HepG2 (cell line): ENCODE data around the gene SPAG6. TPM values are rescaled to one million over a fixed set of nuclear protein-coding genes. Genes with fewer than 3 reads are reported as not detected.

ENCODE experiments used
- ARNT ChIP-seq: fragments of 450-650 bp; IDR thresholded peaks from 2 replicates; pipeline ENCODE4 v1.6.1; 2017
- ELF4 ChIP-seq: sonication (generic); formaldehyde crosslinking; IDR thresholded peaks from 2 replicates; pipeline ENCODE4 v1.5.0; 2020; ENCODE audit warnings: missing genetic modification reagents, mild to moderate bottlenecking, moderate library complexity, borderline replicate concordance
- MYNN ChIP-seq: sonication (generic); formaldehyde crosslinking; IDR thresholded peaks from 2 replicates; pipeline ENCODE4 v1.4.0; 2020; ENCODE audit warnings: mild to moderate bottlenecking, low read depth, missing genetic modification reagents
- PHF8 ChIP-seq: sonication (generic); formaldehyde crosslinking; IDR thresholded peaks from 2 replicates; pipeline ENCODE4 v1.5.0; 2020; ENCODE audit warnings: missing genetic modification reagents
- SAP130 ChIP-seq: IDR thresholded peaks from 2 replicates; pipeline ENCODE4 v1.6.1; 2016; ENCODE audit warnings: low read depth
- ZFAT ChIP-seq: sonication (generic); formaldehyde crosslinking; conservative IDR thresholded peaks from 2 replicates; pipeline ENCODE4 v1.8.1; 2023; ENCODE audit warnings: missing genetic modification reagents, inconsistent platforms
- ZNF343 ChIP-seq: sonication (generic); formaldehyde crosslinking; IDR thresholded peaks from 2 replicates; pipeline ENCODE4 v1.4.0; 2020; ENCODE audit warnings: mild to moderate bottlenecking, missing genetic modification reagents
- ZNF614 ChIP-seq: IDR thresholded peaks from 2 replicates; pipeline ENCODE4 v1.6.1; 2018; ENCODE audit warnings: missing biosample characterization, missing genetic modification reagents, inconsistent platforms, borderline replicate concordance
- ZNF687 ChIP-seq: sonication (generic); formaldehyde crosslinking; IDR thresholded peaks from 2 replicates; pipeline ENCODE4 v1.5.1; 2020; ENCODE audit warnings: mild to moderate bottlenecking, missing genetic modification reagents, moderate library complexity
- ZNF772 ChIP-seq: sonication (generic); formaldehyde crosslinking; IDR thresholded peaks from 2 replicates; pipeline ENCODE4 v1.5.0; 2020; ENCODE audit warnings: mild to moderate bottlenecking, missing genetic modification reagents
- polyA plus RNA-seq, 8 experiments: library from polyadenylated mRNA; depleted of rRNA in 3 of 8; stranded (reverse) in 7 of 8; unstranded in 1 of 8; fragments of >200 nt; fragmentation: Illumina TruSeq in 4 of 8; extraction: Trizol in 4 of 8; gene quantifications; 2 replicates each; pipeline versions ENCODE4 v1.2.1 to v1.2.3, GENCODE V29; 2011 to 2016; ENCODE audit warnings: low read depth in 4 of 8, missing spikeins in 1 of 8, mixed read lengths in 1 of 8; ENCODE audit not compliant: insufficient read depth in 1 of 8
- total RNA-seq, 5 experiments: library from RNA; depleted of rRNA; stranded (reverse); fragments of >200 nt; fragmentation: Illumina TruSeq; extraction: Trizol; gene quantifications; 2 replicates each; pipeline ENCODE4 v1.2.3, GENCODE V29; 2016; ENCODE audit warnings: low read depth in 1 of 5
- TF ChIP-seq, protein P1 (sequence below): sonication (generic); formaldehyde crosslinking; IDR thresholded peaks from one replicate; pipeline ENCODE4 v1.5.1; 2020; ENCODE audit warnings: mild to moderate bottlenecking, missing genetic modification reagents; ENCODE audit errors: not compliant biosample characterization
- TF ChIP-seq, protein P2 (sequence below): fragments of 450-650 bp; IDR thresholded peaks from 2 replicates; pipeline ENCODE4 v1.6.1; 2016
- TF ChIP-seq, protein P3 (sequence below): sonication (generic); formaldehyde crosslinking; IDR thresholded peaks from 2 replicates; pipeline ENCODE4 v1.4.0; 2020; ENCODE audit warnings: missing genetic modification reagents, borderline replicate concordance

Gene SPAG6
- total and polyA plus RNA-seq, 2 of the 13 experiments (the other 11 are each of a cell fraction or from before 2014, with no cell fraction given) = not detected

DNA sequence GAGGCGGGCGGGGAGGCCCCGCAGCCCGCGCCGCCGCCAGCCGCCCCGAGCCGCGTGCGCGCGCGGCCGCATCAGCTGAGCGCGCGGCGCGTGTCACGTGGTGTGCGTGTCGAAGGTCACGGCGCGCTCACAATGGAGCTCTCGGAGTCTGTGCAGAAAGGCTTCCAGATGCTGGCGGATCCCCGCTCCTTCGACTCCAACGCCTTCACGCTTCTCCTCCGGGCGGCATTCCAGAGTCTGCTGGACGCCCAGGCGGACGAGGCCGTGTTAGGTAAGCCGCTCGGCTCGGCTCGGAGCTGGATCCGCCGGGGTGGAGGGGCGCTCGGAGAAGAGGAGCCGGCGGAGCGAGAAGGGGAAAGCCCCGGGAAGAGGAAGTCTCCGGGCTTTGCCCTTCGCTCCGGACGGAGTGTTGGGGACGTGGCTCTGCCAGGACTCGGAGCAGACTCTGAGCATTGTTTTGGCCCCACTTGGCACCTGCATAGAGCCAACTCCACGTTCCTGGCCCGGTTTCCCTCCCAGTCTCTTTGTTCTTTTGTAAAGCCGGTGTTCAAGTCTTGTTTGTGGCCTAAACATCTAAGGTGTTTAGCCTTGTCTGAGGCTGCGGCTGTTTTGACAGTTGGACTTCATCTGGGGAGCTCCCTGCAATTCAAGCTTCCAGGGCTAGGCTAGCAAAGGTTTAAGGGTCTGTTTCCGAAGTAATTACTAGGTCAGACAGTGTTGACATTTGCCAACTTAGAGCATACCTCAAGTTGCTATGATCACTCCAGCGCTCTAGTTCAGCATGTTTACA is 28.8 kb upstream of the SPAG6 start, which contains the start of gene COMMD3 (continued):
- TF ChIP-seq, protein P1, sequence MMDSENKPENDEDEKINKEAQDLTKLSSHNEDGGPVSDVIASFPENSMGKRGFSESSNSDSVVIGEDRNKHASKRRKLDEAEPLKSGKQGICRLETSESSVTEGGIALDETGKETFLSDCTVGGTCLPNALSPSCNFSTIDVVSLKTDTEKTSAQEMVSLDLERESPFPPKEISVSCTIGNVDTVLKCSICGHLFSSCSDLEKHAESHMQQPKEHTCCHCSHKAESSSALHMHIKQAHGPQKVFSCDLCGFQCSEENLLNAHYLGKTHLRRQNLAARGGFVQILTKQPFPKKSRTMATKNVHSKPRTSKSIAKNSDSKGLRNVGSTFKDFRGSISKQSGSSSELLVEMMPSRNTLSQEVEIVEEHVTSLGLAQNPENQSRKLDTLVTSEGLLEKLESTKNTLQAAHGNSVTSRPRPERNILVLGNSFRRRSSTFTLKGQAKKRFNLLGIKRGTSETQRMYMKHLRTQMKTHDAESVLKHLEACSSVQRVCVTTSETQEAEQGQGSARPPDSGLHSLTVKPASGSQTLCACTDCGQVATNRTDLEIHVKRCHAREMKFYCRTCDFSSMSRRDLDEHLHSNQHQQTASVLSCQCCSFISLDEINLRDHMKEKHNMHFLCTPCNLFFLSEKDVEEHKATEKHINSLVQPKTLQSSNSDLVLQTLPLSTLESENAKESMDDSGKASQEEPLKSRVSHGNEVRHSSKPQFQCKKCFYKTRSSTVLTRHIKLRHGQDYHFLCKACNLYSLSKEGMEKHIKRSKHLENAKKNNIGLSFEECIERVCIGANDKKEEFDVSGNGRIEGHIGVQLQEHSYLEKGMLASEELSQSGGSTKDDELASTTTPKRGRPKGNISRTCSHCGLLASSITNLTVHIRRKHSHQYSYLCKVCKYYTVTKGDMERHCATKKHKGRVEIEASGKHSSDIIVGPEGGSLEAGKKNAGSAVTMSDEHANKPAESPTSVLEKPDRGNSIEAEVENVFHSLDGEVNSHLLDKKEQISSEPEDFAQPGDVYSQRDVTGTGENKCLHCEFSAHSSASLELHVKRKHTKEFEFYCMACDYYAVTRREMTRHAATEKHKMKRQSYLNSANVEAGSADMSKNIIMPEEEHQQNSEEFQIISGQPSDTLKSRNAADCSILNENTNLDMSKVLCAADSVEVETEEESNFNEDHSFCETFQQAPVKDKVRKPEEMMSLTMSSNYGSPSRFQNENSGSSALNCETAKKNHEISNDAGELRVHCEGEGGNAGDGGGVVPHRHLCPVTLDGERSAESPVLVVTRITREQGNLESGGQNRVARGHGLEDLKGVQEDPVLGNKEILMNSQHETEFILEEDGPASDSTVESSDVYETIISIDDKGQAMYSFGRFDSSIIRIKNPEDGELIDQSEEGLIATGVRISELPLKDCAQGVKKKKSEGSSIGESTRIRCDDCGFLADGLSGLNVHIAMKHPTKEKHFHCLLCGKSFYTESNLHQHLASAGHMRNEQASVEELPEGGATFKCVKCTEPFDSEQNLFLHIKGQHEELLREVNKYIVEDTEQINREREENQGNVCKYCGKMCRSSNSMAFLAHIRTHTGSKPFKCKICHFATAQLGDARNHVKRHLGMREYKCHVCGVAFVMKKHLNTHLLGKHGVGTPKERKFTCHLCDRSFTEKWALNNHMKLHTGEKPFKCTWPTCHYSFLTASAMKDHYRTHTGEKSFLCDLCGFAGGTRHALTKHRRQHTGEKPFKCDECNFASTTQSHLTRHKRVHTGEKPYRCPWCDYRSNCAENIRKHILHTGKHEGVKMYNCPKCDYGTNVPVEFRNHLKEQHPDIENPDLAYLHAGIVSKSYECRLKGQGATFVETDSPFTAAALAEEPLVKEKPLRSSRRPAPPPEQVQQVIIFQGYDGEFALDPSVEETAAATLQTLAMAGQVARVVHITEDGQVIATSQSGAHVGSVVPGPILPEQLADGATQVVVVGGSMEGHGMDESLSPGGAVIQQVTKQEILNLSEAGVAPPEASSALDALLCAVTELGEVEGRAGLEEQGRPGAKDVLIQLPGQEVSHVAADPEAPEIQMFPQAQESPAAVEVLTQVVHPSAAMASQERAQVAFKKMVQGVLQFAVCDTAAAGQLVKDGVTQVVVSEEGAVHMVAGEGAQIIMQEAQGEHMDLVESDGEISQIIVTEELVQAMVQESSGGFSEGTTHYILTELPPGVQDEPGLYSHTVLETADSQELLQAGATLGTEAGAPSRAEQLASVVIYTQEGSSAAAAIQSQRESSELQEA (CRISPR knock-in tag) = peak; percentile 85
- TF ChIP-seq ZNF772 (CRISPR knock-in tag) (no peak; the same call in 1 of the 2 replicates), ARNT (no peak), ELF4 (CRISPR knock-in tag) (no peak), ZFAT (no peak), PHF8 (peak; percentile 96), ZNF614 (CRISPR knock-in tag) (0 out of 2 replicates have a peak, but pooled peaks have one; percentile 35), ZNF687 (CRISPR knock-in tag) (peak; percentile 90), MYNN (no peak), ZNF343 (CRISPR knock-in tag) (no peak), SAP130 (CRISPR knock-in tag) (peak; percentile 74)
- TF ChIP-seq, protein P2, sequence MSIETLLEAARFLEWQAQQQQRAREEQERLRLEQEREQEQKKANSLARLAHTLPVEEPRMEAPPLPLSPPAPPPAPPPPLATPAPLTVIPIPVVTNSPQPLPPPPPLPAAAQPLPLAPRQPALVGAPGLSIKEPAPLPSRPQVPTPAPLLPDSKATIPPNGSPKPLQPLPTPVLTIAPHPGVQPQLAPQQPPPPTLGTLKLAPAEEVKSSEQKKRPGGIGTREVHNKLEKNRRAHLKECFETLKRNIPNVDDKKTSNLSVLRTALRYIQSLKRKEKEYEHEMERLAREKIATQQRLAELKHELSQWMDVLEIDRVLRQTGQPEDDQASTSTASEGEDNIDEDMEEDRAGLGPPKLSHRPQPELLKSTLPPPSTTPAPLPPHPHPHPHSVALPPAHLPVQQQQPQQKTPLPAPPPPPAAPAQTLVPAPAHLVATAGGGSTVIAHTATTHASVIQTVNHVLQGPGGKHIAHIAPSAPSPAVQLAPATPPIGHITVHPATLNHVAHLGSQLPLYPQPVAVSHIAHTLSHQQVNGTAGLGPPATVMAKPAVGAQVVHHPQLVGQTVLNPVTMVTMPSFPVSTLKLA = peak; percentile 24; the same call in 1 of the 2 replicates
- TF ChIP-seq, protein P3, sequence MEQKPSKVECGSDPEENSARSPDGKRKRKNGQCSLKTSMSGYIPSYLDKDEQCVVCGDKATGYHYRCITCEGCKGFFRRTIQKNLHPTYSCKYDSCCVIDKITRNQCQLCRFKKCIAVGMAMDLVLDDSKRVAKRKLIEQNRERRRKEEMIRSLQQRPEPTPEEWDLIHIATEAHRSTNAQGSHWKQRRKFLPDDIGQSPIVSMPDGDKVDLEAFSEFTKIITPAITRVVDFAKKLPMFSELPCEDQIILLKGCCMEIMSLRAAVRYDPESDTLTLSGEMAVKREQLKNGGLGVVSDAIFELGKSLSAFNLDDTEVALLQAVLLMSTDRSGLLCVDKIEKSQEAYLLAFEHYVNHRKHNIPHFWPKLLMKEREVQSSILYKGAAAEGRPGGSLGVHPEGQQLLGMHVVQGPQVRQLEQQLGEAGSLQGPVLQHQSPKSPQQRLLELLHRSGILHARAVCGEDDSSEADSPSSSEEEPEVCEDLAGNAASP = no peak
